GM12878 (cell line): ENCODE data around the gene IRF9. TPM values are rescaled to one million over a fixed set of nuclear protein-coding genes. Genes with fewer than 3 reads are reported as not detected.

Experiments used
- ATAC-seq: fragments of 200-7000 bp; cut with Tn5 transposase; 3 replicates; pipeline ENCODE4 v1.9.1; 2020; ENCODE audit warnings: mild to moderate bottlenecking, moderate library complexity
- BruUV-seq: library from RNA; stranded (reverse); fragments of 400-500 nt; replicated peaks from 2 replicates; lab custom pipeline; 2021; lab: Mats Ljungman, UMichigan
- CTCF ChIA-PET: fragments of 300-600 bp; sonication (Branson Sonifier 250); formaldehyde crosslinking; extraction: SDS; loops from one replicate; lab custom pipeline; 2021; ENCODE audit warnings: inconsistent platforms; lab: Yijun Ruan, JAX
- POLR2A ChIA-PET: fragments of 350-600 bp; formaldehyde crosslinking; extraction: SDS; loops from one replicate; lab custom pipeline; 2021; ENCODE audit warnings: inconsistent platforms; lab: Charles Lee
- RAD21 ChIA-PET: fragments of 300-600 bp; sonication (Branson Sonifier 250); formaldehyde crosslinking; loops from one replicate; lab custom pipeline; 2023; ENCODE audit warnings: antibody characterized with exemption; ENCODE audit not compliant: unreplicated experiment; lab: Charles Lee
- SMC1A ChIA-PET: fragments of 300-600 bp; sonication (Branson Sonifier 250); formaldehyde crosslinking; loops from one replicate; lab custom pipeline; 2023; ENCODE audit not compliant: unreplicated experiment, uncharacterized antibody; lab: Charles Lee
- DNase-seq: peaks from one replicate; pipeline ENCODE4 v3.0.0-alpha.2; 2011; ENCODE audit warnings: low read depth, low spot score
- FAIRE-seq: peaks from 3 replicates; lab custom pipeline; 2011; peaks lifted over from hg19 to GRCh38; lab: Jason Lieb, UNC
- H2AFZ ChIP-seq: 2 replicates; pipeline ENCODE4 v1.6.0; 2011; ENCODE audit warnings: low read depth, low read length, control low read depth; ENCODE audit not compliant: control insufficient read depth
- H3K27ac ChIP-seq: 2 replicates; pipeline ENCODE4 v1.5.1; 2011; ENCODE audit warnings: control low read depth; ENCODE audit not compliant: control insufficient read depth, insufficient read depth
- H3K27me3 ChIP-seq, 2 experiments: replicated peaks in 1 of 2; 2 replicates each; pipeline versions ENCODE4 v1.6.0 to v1.6.1; 2011; ENCODE audit warnings: low read length in 1 of 2; ENCODE audit not compliant: control insufficient read depth in 2 of 2, insufficient read depth in 2 of 2
- H3K36me3 ChIP-seq, 2 experiments: 2 replicates each; pipeline ENCODE4 v1.5.1; 2011; ENCODE audit warnings: low read length in 1 of 2; ENCODE audit not compliant: control insufficient read depth in 2 of 2, insufficient read depth in 2 of 2
- H3K4me1 ChIP-seq: 2 replicates; pipeline ENCODE4 v1.6.1; 2011; ENCODE audit warnings: mild to moderate bottlenecking, low read length, moderate library complexity, mixed read lengths; ENCODE audit not compliant: control insufficient read depth, insufficient read depth
- H3K4me2 ChIP-seq: 2 replicates; pipeline ENCODE4 v1.6.0; 2011; ENCODE audit warnings: control low read depth; ENCODE audit not compliant: control insufficient read depth, insufficient read depth
- H3K4me3 ChIP-seq: fragments of 200-600 bp; sonication (generic); 2 replicates; pipeline ENCODE4 v1.5.1; 2016
- H3K79me2 ChIP-seq: 2 replicates; pipeline ENCODE4 v1.6.0; 2011; ENCODE audit warnings: low read length; ENCODE audit not compliant: control insufficient read depth, insufficient read depth
- H3K9ac ChIP-seq: 2 replicates; pipeline ENCODE4 v1.8.0; 2011; ENCODE audit warnings: low read length, control low read depth, mixed read lengths; ENCODE audit not compliant: control insufficient read depth, insufficient read depth
- H3K9me3 ChIP-seq: replicated peaks from 3 replicates; pipeline ENCODE4 v1.5.1; 2011; ENCODE audit warnings: mild to moderate bottlenecking, low read length; ENCODE audit not compliant: control insufficient read depth, insufficient read depth
- H4K20me1 ChIP-seq: 2 replicates; pipeline ENCODE4 v1.6.0; 2011; ENCODE audit not compliant: control insufficient read depth, insufficient read depth
- ATF3 ChIP-seq: IDR thresholded peaks from 2 replicates; pipeline ENCODE4 v1.6.1; 2011; ENCODE audit warnings: low read depth, mild to moderate bottlenecking, low read length, moderate library complexity, borderline replicate concordance; ENCODE audit errors: extremely low read depth
- BACH1 ChIP-seq: fragments of 450-650 bp; IDR thresholded peaks from 2 replicates; pipeline ENCODE4 v1.6.1; 2017; ENCODE audit warnings: mild to moderate bottlenecking, borderline replicate concordance
- EGR1 ChIP-seq, 2 experiments: IDR thresholded peaks; 1 replicate in 1 of 2; 2 replicates in 1 of 2; pipeline ENCODE4 v1.6.1; 2011 to 2012; ENCODE audit warnings: low read depth in 2 of 2, low read length in 2 of 2, borderline replicate concordance in 1 of 2, mild to moderate bottlenecking in 1 of 2, moderate library complexity in 1 of 2
- IKZF1 ChIP-seq: fragments of 450-650 bp; conservative IDR thresholded peaks from 2 replicates; pipeline ENCODE4 v1.6.1; 2017; ENCODE audit warnings: antibody characterized with exemption, mild to moderate bottlenecking
- IKZF2 ChIP-seq, 2 experiments: fragments of 450-650 bp; IDR thresholded peaks; 2 replicates each; pipeline ENCODE4 v1.6.1; 2017; ENCODE audit warnings: mild to moderate bottlenecking in 2 of 2, moderate library complexity in 2 of 2
- LARP7 ChIP-seq: fragments of 450-650 bp; IDR thresholded peaks from 2 replicates; pipeline ENCODE4 v1.6.1; 2017; ENCODE audit warnings: mild to moderate bottlenecking
- NFIC ChIP-seq: IDR thresholded peaks from 2 replicates; pipeline ENCODE4 v1.6.1; 2012; ENCODE audit warnings: low read depth, mild to moderate bottlenecking, inconsistent platforms, low read length, moderate library complexity
- POLR2A ChIP-seq: IDR thresholded peaks from 2 replicates; pipeline ENCODE4 v1.6.1; 2011; ENCODE audit warnings: low read depth, mild to moderate bottlenecking, low read length
- POU2F2 ChIP-seq: IDR thresholded peaks from 3 replicates; pipeline ENCODE4 v1.6.1; 2011; ENCODE audit warnings: low read depth, mild to moderate bottlenecking, low read length, borderline replicate concordance
- STAT1 ChIP-seq: fragments of 450-650 bp; conservative IDR thresholded peaks from 2 replicates; pipeline ENCODE4 v1.6.1; 2014; ENCODE audit warnings: antibody characterized with exemption, mild to moderate bottlenecking
- WRNIP1 ChIP-seq: IDR thresholded peaks from 2 replicates; pipeline ENCODE4 v1.6.1; 2011; ENCODE audit warnings: low read depth, low read length, improper control_type of control experiment, borderline replicate concordance
- ZNF207 ChIP-seq: fragments of 450-650 bp; IDR thresholded peaks from 2 replicates; pipeline ENCODE4 v1.6.1; 2014; ENCODE audit warnings: antibody characterized with exemption, mild to moderate bottlenecking, borderline replicate concordance
- WGBS: methylation state at CpG from one replicate; pipeline ENCODE4 v1.1.6; 2016; ENCODE audit warnings: low lambda C conversion rate; ENCODE audit not compliant: insufficient replicate concordance, insufficient coverage; ENCODE audit errors: missing lambda C conversion rate; 5-methylcytosine and 5-hydroxymethylcytosine counted together
- in situ Hi-C: fragments of 300-500 bp; cut with MboI; formaldehyde crosslinking; loops from 9 replicates; pipeline ENCODE4 v1.14.3; 2018; ENCODE audit warnings: mixed read lengths
- intact Hi-C: fragments of 100-400 bp; cut with micrococcal nuclease; formaldehyde crosslinking; loops from one replicate; pipeline ENCODE4 v1.14.2; 2022; ENCODE audit not compliant: unreplicated experiment
- polyA plus RNA-seq, 11 experiments: library from polyadenylated mRNA; depleted of rRNA in 4 of 11; unstranded in 6 of 11; stranded (reverse) in 5 of 11; fragments of >200 nt; fragmentation: Nextera tagmentation in 4 of 11; fragmentation: Illumina TruSeq in 1 of 11; extraction: Ambion mirVana in 4 of 11; extraction: Trizol in 1 of 11; gene quantifications; 1 replicate in 1 of 11; 2 replicates in 10 of 11; pipeline versions ENCODE4 v1.2.1 to v1.2.3, GENCODE V29; 2011 to 2016; ENCODE audit warnings: inconsistent platforms in 2 of 11, missing spikeins in 2 of 11, low read depth in 1 of 11
- total RNA-seq, 4 experiments: library from RNA; depleted of rRNA in 3 of 4; stranded (reverse); fragments of >200 nt in 3 of 4; fragmentation: Illumina TruSeq in 1 of 4; extraction: Trizol in 1 of 4; gene quantifications; 2 replicates each; pipeline versions ENCODE4 v1.2.1 to v1.2.3, GENCODE V29; 2013 to 2021

The IRF9 gene
- total and polyA plus RNA-seq, 10 of the 15 experiments (the other 5 are each of a cell fraction or from before 2014, with no cell fraction given) = 47.6 to 234 (median 148) TPM

- ChIA-PET SMC1A (interaction anchor here (1.0 to 4.9 kb wide), 23 partner anchors 9 to 145 kb away, joined by 3 to 54 read pairs (median 5); partner anchors contain the start of genes CHMP4A, CIDEB, DCAF11 and IPO4), POLR2A (interaction anchor here (0.7 to 4.8 kb wide), 23 partner anchors 8 to 80 kb away, joined by 3 to 99 read pairs (median 9); partner anchors contain the start of genes CHMP4A, DCAF11, EMC9 and IPO4), CTCF (interaction anchor here (0.8 to 4.2 kb wide), 27 partner anchors 8 to 530 kb away, joined by 3 to 63 read pairs (median 6); partner anchors contain the start of genes CHMP4A, CIDEB, DCAF11 and EMC9), RAD21 (interaction anchor here (0.7 to 4.5 kb wide), 22 partner anchors 9 to 148 kb away, joined by 3 to 60 read pairs (median 10); partner anchors contain the start of genes CHMP4A, CIDEB, DCAF11 and EMC9)
- DNase-seq (no peak), FAIRE-seq (peak; percentile 44), ATAC-seq (peak; percentile 4; the same call in 2 of the 3 replicates)
- Histone ChIP-seq H4K20me1 (no peaks in the 10 kb centered on the region), H3K27ac (peak overlapping the region; percentile 96), H3K79me2 (peaks cover 43% of the 10 kb centered on the region), H3K4me2 (peak overlapping the region; percentile 90), H3K9ac (peak overlapping the region; percentile 83), H3K27me3 (no peaks in the 10 kb centered on the region), H3K36me3 (peaks cover 43 to 56% of the 10 kb centered on the region in 2 experiments), H2AFZ (no peak overlapping the region), H3K9me3 (no peaks in the 10 kb centered on the region), H3K4me1 (peaks cover 38% of the 10 kb centered on the region), H3K4me3 (peak overlapping the region; percentile 99)
- intact Hi-C loops (no loop called here), in situ Hi-C loops (no loop called here)
- TF ChIP-seq BACH1 (0 out of 2 replicates have a peak, but pooled peaks have one; percentile 40), IKZF1 (peak; percentile 19; the same call in 1 of the 2 replicates), STAT1 (0 out of 2 replicates have a peak, but pooled peaks have one; percentile 33), EGR1 (IDR thresholded peaks at IDR 0.05; ENCODE audit: borderline replicate concordance in 1 of 2, low read depth in 2 of 2, low read length in 2 of 2) (no peak), POLR2A (peak; percentile 20; the same call in 1 of the 2 replicates), ZNF207 (no peak), ATF3 (no peak), WRNIP1 (peak; percentile 93; the same call in 1 of the 2 replicates), LARP7 (peak; percentile 66), NFIC (no peak), IKZF2 (IDR thresholded peaks at IDR 0.05) (peak; percentile 21 to 32; a peak in 2 of 4 replicates), POU2F2 (peak; percentile 30; the same call in 1 of the 3 replicates)
- BruUV-seq = TSS peak; percentile 64
- WGBS = 33% methylated on average over 8 of the region's 8 CpGs
Measured at GRCh38 chr14:24162093-24162492, 1.0 kb downstream of the IRF9 start.
